Natural killer cell treated with Interleukin-12 subunit alpha and Interleukin-12 subunit beta and Interleukin-15 and Interleukin-18, amount 100 ng/mL, for 72 hours (primary cell): Measurements from ENCODE around the gene BICD2. TPM values are rescaled to one million over a fixed set of nuclear protein-coding genes. Genes with fewer than 3 reads are reported as not detected.
"Not testable (repeated sequence)": the region's sequence is repeated elsewhere in the genome, so short reads cannot be mapped to it uniquely, and the experiment has no call there.

ENCODE experiments used
- ATAC-seq, 2 donors: fragments of 150-1000 bp; cut with Tn5 transposase in 1 of 2; sonication (Bioruptor Pico), chemical (Tn5 transposase) in 1 of 2; 2 replicates each; pipeline ENCODE4 v1.10.0; 2021
- DNase-seq: peaks from one replicate; pipeline ENCODE4 v3.0.0; 2022; ENCODE audit warnings: low spot score
- H3K27ac Mint-ChIP-seq, 2 donors: 1 replicate in 1 of 2; 2 replicates in 1 of 2; pipeline ENCODE4 v1.8.0; 2022; ENCODE audit warnings: mixed read lengths in 2 of 2, mild to moderate bottlenecking in 1 of 2, moderate library complexity in 1 of 2
- H3K27me3 Mint-ChIP-seq, 2 donors: 1 replicate in 1 of 2; 2 replicates in 1 of 2; pipeline ENCODE4 v1.8.0; 2022; ENCODE audit warnings: mixed read lengths in 2 of 2
- H3K36me3 Mint-ChIP-seq: one replicate; pipeline ENCODE4 v1.8.0; 2022; ENCODE audit warnings: mixed read lengths
- H3K4me1 Mint-ChIP-seq, 2 donors: 1 replicate in 1 of 2; 2 replicates in 1 of 2; pipeline ENCODE4 v1.8.0; 2022; ENCODE audit warnings: low read depth in 2 of 2, mixed read lengths in 2 of 2, mild to moderate bottlenecking in 1 of 2
- H3K4me3 Mint-ChIP-seq: one replicate; pipeline ENCODE4 v1.8.0; 2022; ENCODE audit warnings: mixed read lengths
- H3K9me3 Mint-ChIP-seq: 2 replicates; pipeline ENCODE4 v1.8.0; 2022; ENCODE audit warnings: mixed read lengths
- total RNA-seq, 2 donors: library from RNA; stranded (reverse); gene quantifications; one replicate each; pipeline ENCODE4 v1.2.3, GENCODE V29; 2022

BICD2 gene
- 10 to 100 TPM; 31.8 to 37.9 TPM for total RNA-seq

DNA sequence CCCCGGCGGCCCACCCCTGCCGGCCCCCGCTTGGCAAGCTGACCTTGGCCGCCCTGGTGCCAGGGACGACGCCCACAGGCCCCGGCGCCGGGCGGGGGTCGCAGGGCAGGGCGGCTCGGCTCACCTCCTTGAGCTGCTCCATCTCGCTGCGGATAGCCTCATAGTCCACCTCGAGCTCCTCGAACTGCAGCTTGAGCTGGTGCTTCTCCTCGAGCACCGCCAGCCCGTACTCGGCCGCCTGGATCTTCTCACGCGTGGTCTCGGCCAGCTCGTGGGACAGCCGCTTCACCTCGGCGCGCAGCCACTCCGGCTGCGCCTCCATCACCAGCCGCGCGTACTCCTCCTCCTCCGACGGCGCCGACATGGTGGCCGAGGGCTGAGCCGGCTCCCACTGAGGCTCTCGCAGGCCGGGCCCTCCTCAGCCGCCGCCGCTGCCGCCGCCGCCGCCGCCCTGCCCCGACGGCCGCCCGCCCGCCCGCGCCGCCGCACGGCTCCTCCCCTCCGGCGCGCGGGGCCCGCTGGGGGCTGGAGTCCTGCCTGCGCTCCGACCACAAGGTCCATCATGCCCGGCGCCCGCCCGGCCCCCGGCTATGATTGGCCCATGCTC is at the start of gene BICD2:
Gene BICD2 (minus strand): TSS at position 453 of the 607 bp plus-strand sequence. CDS start 89 bp downstream, at position 364.
- H3K4me1 Mint-ChIP-seq, result peaks cover 41 to 45% of the 10 kb centered on the region in 2 donors
- H3K9me3 Mint-ChIP-seq, result no peaks in the 10 kb centered on the region
- no peak for DNase-seq
- no peaks in the 10 kb centered on the region for H3K36me3 Mint-ChIP-seq
- H3K4me3 Mint-ChIP-seq, result peak within 1 kb of the TSS; percentile 88
- ATAC-seq, result peak in 1 of 2 donors; percentile 97
- H3K27me3 Mint-ChIP-seq, result no peaks in the 10 kb centered on the region
- peak within 1 kb of the TSS; percentile 79 to 88 for H3K27ac Mint-ChIP-seq

DNA sequence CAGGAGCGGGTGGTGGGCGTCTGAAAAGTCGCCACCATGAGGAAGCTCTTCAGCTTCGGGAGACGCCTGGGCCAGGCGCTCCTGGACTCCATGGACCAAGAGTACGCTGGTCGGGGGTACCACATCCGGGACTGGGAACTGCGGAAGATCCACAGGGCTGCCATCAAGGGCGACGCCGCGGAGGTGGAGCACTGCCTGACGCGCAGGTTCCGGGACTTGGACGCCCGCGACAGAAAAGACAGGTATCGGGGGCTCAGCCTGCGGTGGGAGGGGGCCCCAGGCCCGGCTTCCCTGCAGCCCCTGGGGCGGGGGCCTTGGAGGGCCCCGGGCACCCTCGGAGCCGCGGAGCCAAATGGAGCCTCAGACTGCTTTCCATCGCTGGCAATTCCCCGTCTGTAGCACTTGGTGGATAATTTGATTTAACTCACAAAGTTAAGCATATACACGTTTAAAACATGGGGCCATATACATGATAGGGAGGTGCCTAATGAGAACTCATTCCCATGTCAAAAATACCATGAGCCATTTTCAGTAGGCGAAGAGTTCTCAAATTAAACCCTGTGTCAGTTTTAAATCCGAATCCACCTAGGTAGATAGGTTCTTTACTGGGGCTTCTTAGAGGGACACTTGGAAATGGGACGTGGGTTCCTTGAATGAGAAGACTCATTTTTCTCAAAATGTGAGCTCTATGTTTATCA is 45.1 kb upstream of the BICD2 start:
- H3K9me3 Mint-ChIP-seq, H3K4me1 Mint-ChIP-seq, H3K27ac Mint-ChIP-seq, H3K36me3 Mint-ChIP-seq, DNase-seq, ATAC-seq: not testable (repeated sequence)
- H3K27me3 Mint-ChIP-seq, result peaks cover 19 to 60% of the 10 kb centered on the region in 2 donors
- H3K4me3 Mint-ChIP-seq, result peak overlapping the region; percentile 84

GRCh38 chr9:92808726-92809451 is 44.3 kb upstream of the BICD2 start:
- Mint-ChIP-seq H3K27me3 (peaks cover 13 to 51% of the 10 kb centered on the region in 2 donors), H3K4me1 (peaks cover 6% of the 10 kb centered on the region in 2 donors), H3K9me3 (no peaks in the 10 kb centered on the region), H3K27ac (no peak overlapping the region), H3K4me3 (peak overlapping the region; percentile 84), H3K36me3 (no peaks in the 10 kb centered on the region)
- peak; percentile 75 for DNase-seq
- ATAC-seq, result peak; percentile 78 to 85

DNA sequence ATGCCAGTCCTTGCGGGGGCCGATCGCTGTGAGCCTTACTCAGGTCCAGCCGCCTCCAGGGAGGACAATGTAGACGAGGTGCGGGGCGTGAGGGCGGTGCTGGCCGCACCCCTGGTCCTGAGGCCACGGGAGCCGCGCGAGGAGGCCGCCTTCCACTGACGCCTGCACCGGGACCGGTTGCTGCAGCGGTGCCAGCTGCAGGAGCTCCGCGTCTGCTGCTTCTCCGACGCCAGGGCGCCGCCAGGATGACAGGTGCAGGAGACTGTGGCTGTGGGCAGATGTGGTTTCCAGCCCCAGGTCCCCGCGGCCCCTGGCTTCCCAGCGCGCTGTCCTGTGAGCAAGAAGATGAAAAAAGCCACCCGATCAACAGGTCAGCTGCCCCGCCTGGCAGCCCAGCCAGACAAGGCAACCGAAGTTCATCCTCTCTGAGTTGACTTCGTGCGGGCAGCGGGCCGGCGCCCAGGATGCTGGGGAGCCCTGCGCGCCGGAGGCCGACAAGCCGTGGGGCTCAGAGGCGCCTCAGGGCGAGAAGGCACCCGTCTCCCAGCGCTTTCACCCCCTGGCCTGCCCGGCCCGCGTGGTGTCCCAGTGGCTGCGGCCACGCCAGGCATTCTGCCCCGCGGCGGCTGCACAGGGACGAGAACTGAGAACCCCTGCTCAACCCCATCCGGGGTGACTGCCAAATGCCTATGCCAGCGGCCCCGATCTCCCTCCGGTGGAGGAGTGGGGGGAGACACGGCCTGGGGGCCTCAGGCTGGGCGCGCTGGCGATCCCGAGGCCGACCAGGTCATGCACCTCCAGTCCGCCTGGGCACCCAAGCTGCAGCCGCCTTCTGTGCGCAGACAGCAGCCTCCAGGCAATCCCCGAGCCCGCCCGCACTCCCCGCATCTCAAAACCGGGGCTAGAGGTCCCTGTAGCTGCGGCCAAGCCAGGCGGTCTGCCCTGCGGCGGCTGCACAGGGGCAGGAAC is 43.4 kb upstream of the BICD2 start:
- H3K4me3 Mint-ChIP-seq, result no peak overlapping the region
- H3K9me3 Mint-ChIP-seq, result no peaks in the 10 kb centered on the region
- peaks cover 6% of the 10 kb centered on the region in 2 donors for H3K4me1 Mint-ChIP-seq
- H3K36me3 Mint-ChIP-seq, result no peaks in the 10 kb centered on the region
- peaks cover 11 to 50% of the 10 kb centered on the region in 2 donors for H3K27me3 Mint-ChIP-seq
- DNase-seq (no peak), ATAC-seq (peak; percentile 24)
- H3K27ac Mint-ChIP-seq, result no peak overlapping the region

- no peaks in the 10 kb centered on the region for H3K9me3 Mint-ChIP-seq
- peaks cover 11 to 41% of the 10 kb centered on the region in 2 donors for H3K27me3 Mint-ChIP-seq
These were observed 42.6 kb upstream of the BICD2 start for GRCh38 chr9:92807031-92807756.

DNA sequence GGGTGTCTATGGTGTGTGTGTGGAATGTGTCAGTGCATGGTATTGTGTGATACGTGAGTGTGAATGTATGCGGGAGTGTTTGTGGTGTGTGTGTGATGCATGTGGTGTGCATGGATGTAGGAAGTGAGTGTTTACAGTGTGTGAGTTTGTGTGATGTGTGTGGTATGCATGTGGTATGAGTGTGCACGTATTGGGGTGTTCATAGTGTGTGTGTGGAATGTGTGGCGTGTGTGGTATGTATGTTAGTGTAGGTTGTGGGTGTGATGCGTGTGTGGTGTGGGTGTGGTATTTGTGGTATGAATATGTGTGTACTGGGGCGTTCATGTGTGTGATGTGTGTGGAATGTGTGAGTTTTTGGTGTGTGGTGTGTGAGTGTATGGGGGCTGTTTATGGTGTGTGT is 40.1 kb upstream of the BICD2 start:
- H3K27me3 Mint-ChIP-seq, result peaks cover 10 to 21% of the 10 kb centered on the region in 2 donors
- no peak for ATAC-seq
- peaks cover 6% of the 10 kb centered on the region in 2 donors for H3K4me1 Mint-ChIP-seq
- H3K36me3 Mint-ChIP-seq, result no peaks in the 10 kb centered on the region
- no peak for DNase-seq
- H3K4me3 Mint-ChIP-seq, result no peak overlapping the region
- no peaks in the 10 kb centered on the region for H3K9me3 Mint-ChIP-seq
- no peak overlapping the region for H3K27ac Mint-ChIP-seq

More at GRCh38 chr9:92807031-92807756, 42.6 kb upstream of the BICD2 start:
- ATAC-seq (no peak), DNase-seq (no peak)
- no peak overlapping the region for H3K4me3 Mint-ChIP-seq
- peaks cover 6% of the 10 kb centered on the region in 2 donors for H3K4me1 Mint-ChIP-seq
- H3K36me3 Mint-ChIP-seq, result no peaks in the 10 kb centered on the region
- no peak overlapping the region for H3K27ac Mint-ChIP-seq

DNA sequence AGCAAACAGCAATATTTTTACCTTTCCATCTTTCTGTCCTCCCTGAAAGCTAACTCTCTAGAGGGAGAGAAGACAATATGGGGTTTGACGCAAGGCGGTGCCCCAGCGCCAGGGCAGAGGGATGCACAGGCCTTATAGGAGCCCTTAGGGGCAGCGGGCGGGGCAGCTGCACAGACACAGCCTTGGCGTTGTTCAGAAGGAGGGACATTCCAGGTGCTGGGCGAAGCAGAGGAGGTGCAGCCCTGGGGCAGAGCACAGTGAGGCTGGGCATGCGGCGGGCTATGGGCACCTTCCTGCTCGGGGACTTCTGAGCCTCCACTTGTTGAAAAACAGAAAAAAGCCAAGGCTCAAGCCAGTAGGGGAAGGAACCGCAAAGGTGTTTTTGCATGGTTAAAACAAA is 33.7 kb upstream of the BICD2 start:
- H3K4me3 Mint-ChIP-seq, result no peak overlapping the region
- no peak overlapping the region for H3K27ac Mint-ChIP-seq
- ATAC-seq (no peak), DNase-seq (no peak)
- peaks cover 14 to 20% of the 10 kb centered on the region in 2 donors for H3K27me3 Mint-ChIP-seq
- no peaks in the 10 kb centered on the region for H3K36me3 Mint-ChIP-seq
- no peaks in the 10 kb centered on the region for H3K9me3 Mint-ChIP-seq
- H3K4me1 Mint-ChIP-seq, result no peaks in the 10 kb centered on the region

GRCh38 chr9:92796337-92796804 is 31.7 kb upstream of the BICD2 start:
- H3K9me3 Mint-ChIP-seq, ATAC-seq, DNase-seq, H3K36me3 Mint-ChIP-seq, H3K27ac Mint-ChIP-seq, H3K4me1 Mint-ChIP-seq, H3K4me3 Mint-ChIP-seq: not testable (repeated sequence)
- H3K27me3 Mint-ChIP-seq, result peaks cover 16 to 21% of the 10 kb centered on the region in 2 donors

DNA sequence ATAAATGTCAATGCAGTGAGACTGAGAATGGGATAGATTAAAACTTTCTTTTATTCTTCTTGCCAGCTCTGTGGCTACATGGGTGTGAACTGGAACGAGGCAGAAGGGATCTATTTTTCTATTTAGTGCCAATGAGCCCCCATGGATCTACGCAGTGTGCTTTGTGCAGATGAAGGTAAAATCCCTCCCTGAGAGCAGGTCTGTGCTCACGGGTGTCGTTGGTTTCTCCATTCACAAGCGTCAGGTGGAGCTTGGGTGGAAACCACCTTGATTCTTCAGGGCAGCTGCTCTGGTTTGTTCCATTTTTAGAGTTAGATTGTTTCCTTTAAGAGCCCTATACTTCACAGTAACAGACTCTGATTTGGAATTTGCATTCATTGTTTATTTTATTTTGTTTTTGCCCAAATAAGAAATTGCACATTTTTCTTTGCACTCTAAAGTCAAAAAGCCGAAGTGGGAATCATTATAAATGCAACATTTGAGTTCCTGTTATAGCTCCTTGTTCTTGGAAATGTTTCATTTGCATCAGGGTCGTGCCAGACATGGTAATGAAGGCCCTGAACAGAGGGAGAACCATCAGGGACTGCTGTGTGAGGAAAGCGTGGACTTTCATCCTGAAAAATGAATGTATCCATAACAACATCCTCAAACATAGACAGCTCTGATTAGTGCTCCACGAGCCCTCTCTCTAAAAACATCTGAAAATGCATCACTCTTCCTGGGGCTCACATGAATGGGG is 31.1 kb upstream of the BICD2 start:
- H3K9me3 Mint-ChIP-seq, result no peaks in the 10 kb centered on the region
- no peaks in the 10 kb centered on the region for H3K36me3 Mint-ChIP-seq
- no peak overlapping the region for H3K4me3 Mint-ChIP-seq
- peaks cover 22 to 26% of the 10 kb centered on the region in 2 donors for H3K27me3 Mint-ChIP-seq
- H3K4me1 Mint-ChIP-seq, result peaks cover 5 to 9% of the 10 kb centered on the region in 2 donors
- H3K27ac Mint-ChIP-seq, result no peak overlapping the region
- ATAC-seq, result no peak
- no peak for DNase-seq

DNA sequence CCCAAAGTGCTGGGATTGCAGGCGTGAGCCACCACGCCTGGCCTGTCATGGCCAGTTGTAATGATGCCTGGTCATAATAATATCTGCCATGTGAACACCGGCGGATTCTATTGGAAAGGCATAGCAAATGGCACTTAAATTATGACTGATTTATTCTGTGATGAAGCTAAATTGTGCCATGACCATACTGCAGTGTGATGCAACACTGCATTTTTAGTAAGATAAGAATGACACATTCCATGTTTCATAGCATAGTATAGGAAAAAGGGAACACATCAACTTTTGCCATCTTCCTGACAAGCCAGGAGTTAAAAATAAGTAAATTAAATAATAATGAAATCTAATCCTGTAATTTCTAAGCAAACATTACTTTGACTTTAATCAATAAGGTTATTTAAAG is 30.4 kb upstream of the BICD2 start:
- Mint-ChIP-seq H3K27ac (no peak overlapping the region), H3K27me3 (peaks cover 23 to 26% of the 10 kb centered on the region in 2 donors), H3K36me3 (no peaks in the 10 kb centered on the region), H3K9me3 (no peaks in the 10 kb centered on the region), H3K4me3 (no peak overlapping the region), H3K4me1 (peaks cover 9 to 14% of the 10 kb centered on the region in 2 donors)
- ATAC-seq, result no peak
- DNase-seq, result no peak

DNA sequence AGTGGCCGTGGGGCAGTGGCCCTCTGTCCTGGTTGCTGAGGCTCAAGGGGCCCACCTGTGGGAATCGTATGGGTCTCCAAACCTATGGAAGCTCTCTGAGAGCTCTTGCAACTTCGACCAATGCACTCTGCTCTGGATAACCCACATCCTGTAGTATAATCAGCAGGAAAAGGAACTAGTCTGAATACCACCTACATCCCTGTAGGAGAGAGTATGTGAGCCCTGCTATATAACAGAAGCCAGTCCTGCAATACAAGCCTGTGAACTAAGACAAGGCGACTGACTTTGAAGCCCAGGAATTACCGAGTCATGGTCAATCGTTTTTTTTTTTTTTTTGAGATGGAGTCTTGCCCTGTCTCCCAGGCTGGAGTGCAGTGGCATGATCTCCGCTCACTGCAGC is 29.8 kb upstream of the BICD2 start:
- no peak for DNase-seq
- Mint-ChIP-seq H3K27ac (no peak overlapping the region), H3K4me1 (peaks cover 9 to 14% of the 10 kb centered on the region in 2 donors), H3K9me3 (no peaks in the 10 kb centered on the region), H3K4me3 (no peak overlapping the region), H3K36me3 (no peaks in the 10 kb centered on the region), H3K27me3 (peaks cover 24 to 26% of the 10 kb centered on the region in 2 donors)
- ATAC-seq, result no peak
